ENCODE measurements around the gene ZNHIT6.
A peak's percentile ranks its signal among the peaks of the same experiment; 100 is the strongest.
"Not testable (repeated sequence)": the region's sequence is repeated elsewhere in the genome, so short reads cannot be mapped to it uniquely, and the experiment has no call there.

The ZNHIT6 gene

GRCh38 chr1:85707990-85708828, at the start of gene ZNHIT6:
Gene ZNHIT6 (minus strand): TSS chr1:85708433. CDS start chr1:85708284, 149 bp downstream.
- DNase-seq: peak; percentile 81 to 85

GRCh38 chr1:85756864-85757263, 48.6 kb upstream of the ZNHIT6 start:
- no peak for DNase-seq

- no peak for DNase-seq
Observed at GRCh38 chr1:85748120-85748519, 39.9 kb upstream of the ZNHIT6 start.

GRCh38 chr1:85746777-85747176, 38.5 kb upstream of the ZNHIT6 start:
- DNase-seq: no peak

GRCh38 chr1:85743814-85744213, 35.6 kb upstream of the ZNHIT6 start:
- DNase-seq: no peak

GRCh38 chr1:85734931-85735330, 26.7 kb upstream of the ZNHIT6 start:
- DNase-seq: no peak

- no peak for DNase-seq
Observed at GRCh38 chr1:85718678-85719340, 10.6 kb upstream of the ZNHIT6 start.

GRCh38 chr1:85714418-85715114, 6.3 kb upstream of the ZNHIT6 start:
- not testable (repeated sequence) for DNase-seq

GRCh38 chr1:85708829-85709227, 595 bp upstream of the ZNHIT6 start:
- DNase-seq: no peak

GRCh38 chr1:85707267-85707989, 805 bp downstream of the ZNHIT6 start:
- DNase-seq: no peak

- DNase-seq: no peak
Observed at GRCh38 chr1:85705940-85706339, 2.3 kb downstream of the ZNHIT6 start.

GRCh38 chr1:85700422-85700821, 7.8 kb downstream of the ZNHIT6 start:
- no peak for DNase-seq

GRCh38 chr1:85697895-85698294, 10.3 kb downstream of the ZNHIT6 start:
- no peak for DNase-seq

- no peak for DNase-seq
Observed at GRCh38 chr1:85692730-85693314, 15.4 kb downstream of the ZNHIT6 start.

GRCh38 chr1:85689775-85690404, 18.3 kb downstream of the ZNHIT6 start:
- DNase-seq: no peak

GRCh38 chr1:85683292-85684025, 24.8 kb downstream of the ZNHIT6 start:
- DNase-seq: no peak

- DNase-seq: no peak
Observed at GRCh38 chr1:85681087-85681486, 27.1 kb downstream of the ZNHIT6 start.

GRCh38 chr1:85678193-85678592, 30.0 kb downstream of the ZNHIT6 start:
- no peak for DNase-seq

- no peak for DNase-seq
Observed at GRCh38 chr1:85677656-85678055, 30.6 kb downstream of the ZNHIT6 start.

- no peak for DNase-seq
Observed at GRCh38 chr1:85672031-85672660, 36.1 kb downstream of the ZNHIT6 start.

- DNase-seq: no peak
Observed at GRCh38 chr1:85665932-85666331, 42.3 kb downstream of the ZNHIT6 start.
